NK-92 (cell line): Measurements from ENCODE around the gene PCDH9.

ENCODE experiments used
- DNase-seq: peaks from one replicate; lab custom pipeline; 2025; ENCODE audit not compliant: unreplicated experiment; lab: John Stamatoyannopoulos, UW

Gene PCDH9, protein sequence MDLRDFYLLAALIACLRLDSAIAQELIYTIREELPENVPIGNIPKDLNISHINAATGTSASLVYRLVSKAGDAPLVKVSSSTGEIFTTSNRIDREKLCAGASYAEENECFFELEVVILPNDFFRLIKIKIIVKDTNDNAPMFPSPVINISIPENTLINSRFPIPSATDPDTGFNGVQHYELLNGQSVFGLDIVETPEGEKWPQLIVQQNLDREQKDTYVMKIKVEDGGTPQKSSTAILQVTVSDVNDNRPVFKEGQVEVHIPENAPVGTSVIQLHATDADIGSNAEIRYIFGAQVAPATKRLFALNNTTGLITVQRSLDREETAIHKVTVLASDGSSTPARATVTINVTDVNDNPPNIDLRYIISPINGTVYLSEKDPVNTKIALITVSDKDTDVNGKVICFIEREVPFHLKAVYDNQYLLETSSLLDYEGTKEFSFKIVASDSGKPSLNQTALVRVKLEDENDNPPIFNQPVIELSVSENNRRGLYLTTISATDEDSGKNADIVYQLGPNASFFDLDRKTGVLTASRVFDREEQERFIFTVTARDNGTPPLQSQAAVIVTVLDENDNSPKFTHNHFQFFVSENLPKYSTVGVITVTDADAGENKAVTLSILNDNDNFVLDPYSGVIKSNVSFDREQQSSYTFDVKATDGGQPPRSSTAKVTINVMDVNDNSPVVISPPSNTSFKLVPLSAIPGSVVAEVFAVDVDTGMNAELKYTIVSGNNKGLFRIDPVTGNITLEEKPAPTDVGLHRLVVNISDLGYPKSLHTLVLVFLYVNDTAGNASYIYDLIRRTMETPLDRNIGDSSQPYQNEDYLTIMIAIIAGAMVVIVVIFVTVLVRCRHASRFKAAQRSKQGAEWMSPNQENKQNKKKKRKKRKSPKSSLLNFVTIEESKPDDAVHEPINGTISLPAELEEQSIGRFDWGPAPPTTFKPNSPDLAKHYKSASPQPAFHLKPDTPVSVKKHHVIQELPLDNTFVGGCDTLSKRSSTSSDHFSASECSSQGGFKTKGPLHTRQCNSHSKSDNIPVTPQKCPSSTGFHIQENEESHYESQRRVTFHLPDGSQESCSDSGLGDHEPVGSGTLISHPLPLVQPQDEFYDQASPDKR (N-terminal part only)

DNA sequence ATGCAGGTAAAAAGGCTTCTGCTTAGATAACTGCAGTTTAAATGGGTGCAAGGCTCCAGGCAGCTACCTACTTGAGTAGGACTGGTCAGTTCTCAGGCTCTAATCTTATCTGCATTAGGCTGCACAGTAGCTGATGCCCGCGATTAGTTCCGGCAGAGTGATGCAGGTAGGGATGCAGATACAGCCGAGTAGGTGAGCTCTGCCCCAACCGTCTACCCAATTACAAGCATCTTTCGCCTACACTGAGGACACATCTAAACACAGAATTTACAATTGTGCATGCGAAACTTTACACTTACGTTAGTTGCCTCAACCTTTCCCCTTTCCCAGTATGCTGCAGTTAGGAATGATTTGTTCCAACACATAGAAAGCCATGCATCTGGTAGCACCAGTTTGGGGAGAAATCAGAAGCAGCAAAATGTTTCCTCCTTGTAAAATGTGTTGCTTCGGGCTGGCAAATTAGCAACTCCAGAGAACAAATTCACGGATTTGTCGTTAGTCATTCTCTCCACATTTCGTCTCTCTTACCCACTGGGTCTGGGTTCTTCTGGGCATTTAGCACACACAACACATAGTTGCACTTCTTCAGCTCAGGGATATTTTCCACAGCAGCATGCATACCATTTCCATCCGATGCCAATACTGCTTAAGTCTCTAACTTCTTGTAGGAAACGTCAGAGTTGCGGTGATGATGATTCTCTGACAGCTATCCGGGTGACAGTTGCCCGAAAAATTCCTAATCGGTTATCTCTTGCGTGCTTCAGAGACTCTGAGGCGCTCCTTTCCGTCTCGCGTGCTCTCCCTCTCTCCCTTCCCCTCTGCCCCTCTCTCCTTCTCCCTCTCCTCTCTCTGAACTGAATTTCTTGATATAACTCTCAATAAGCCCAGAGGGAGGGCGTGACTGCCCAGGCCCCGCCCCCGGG lies at the start of gene PCDH9:
Gene PCDH9 (minus strand): TSS at position 856 of the 923 bp plus-strand sequence. CDS start 1,896 bp downstream, outside the sequence.
- no peak for DNase-seq

DNA sequence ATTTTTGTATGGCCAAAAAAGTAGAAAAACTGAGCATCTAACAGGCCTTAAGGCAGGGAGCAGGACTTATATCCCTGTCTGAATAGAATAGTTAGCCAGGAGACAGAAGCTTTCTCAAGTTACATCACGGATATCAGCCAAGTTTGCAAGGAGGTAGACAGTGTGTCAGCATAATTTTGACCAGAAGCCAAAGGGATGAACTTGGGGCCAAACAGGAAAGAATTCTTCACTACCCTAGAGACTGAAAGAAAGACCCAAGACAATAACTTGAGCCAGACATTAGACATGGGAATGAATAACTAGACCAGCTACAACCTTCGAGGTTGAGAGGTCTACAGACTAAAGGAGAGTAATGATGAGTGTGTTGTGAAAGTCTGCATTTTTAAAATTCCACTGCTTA lies 48.1 kb upstream of the PCDH9 start:
- no peak for DNase-seq

DNA sequence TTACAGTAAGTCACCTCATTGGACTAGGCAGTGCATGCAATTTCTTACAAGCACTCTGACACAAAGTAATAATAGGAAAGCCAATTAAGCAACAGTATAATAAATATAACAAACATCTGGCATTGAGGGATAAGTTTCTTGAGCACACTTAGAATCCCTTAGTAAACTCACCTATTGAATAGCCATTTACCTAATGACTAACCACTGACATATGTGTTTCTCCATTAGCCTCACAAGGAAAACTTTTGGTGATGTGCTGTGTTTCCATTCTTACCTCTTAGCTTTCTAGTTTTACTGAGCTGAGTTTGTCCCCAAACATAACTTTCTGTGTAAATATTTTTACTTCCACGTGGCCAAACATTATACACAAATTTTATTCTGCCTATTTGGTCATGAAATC lies 47.4 kb upstream of the PCDH9 start:
- DNase-seq: no peak

DNA sequence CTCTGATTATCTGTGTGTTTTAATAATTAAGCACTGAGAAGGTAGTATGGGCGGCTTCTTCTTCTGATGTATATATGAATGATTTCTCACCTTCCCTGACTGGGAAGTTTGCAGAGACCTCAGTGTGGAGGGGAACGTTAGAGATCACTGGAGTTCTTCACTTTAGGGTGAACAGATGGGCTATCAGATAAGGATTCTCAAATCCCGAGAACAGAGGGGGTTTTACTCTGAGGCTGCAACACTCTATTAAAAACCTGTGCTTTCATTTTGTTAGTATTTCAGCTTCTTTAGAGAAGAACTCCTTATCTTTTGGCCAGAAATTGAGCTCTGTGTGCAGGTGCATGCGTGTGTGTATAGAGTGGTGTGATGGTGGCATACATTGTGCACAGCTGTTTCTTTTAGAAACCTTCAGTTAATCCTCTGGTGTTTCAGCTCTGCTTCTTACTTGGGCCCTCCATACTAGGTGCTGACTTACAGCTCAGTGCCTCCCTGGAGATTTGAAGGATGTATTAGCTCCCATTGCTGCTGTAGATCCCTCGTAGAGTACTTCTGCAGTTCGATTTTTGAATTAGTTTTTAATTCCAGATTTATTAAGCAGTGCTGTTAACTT lies 45.3 kb upstream of the PCDH9 start:
- no peak for DNase-seq

DNA sequence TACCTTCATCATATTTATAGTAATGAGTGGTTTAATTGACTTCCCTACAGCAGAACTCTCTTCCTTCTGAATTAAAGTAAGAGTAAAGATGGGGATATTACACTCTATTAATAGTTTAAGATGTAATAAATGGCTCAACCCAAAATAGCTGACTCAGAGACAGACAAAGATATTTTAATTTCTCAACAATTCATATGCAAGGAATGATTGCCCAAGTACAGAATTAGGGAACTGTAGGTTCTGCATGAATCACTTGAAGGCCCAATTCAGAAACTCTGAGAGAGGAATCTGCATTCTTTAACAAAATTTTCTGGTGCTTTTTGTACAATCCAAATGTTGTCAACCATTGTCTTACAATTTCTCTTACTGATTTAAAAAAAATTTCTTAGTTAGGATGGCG lies 42.9 kb upstream of the PCDH9 start:
- DNase-seq: no peak

DNA sequence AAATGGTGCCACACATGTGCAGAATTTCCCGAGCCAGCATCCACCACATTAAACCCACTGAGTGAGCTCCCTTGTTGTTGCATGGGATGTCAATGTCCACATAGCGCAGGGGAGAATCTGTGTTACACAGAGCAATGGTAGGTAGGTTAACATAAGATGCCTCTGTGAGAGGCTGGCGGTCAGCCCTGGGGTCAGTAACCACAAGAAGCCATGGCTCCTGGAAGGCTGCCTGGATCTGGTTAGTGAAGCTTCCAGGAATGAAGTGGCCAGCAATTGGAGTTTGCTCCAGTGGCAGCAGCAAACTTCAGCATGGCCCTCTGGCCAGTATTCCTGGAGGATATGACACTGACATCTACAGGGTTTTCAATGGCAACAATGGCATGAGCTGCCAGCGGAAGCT lies 37.0 kb upstream of the PCDH9 start:
- no peak for DNase-seq

DNA sequence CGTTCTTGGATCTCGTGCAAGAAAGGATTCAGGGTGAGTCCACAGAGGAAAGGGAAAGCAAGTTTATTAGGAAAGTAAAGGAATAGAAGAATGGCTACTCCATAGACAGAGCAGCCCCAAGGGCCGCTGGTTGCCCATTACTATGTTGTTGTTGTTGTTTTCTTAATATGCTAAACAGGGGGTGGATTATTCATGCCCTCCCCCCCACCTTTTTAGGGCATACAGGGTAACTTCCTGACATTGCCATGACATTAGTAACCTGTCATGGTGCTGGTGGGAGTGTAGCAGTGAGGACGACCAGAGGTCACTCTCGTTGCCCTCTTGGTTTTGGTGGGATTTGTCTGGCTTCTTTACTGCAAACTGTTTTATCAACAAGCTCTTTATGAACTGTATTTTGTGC lies 29.1 kb upstream of the PCDH9 start:
- DNase-seq: no peak

DNA sequence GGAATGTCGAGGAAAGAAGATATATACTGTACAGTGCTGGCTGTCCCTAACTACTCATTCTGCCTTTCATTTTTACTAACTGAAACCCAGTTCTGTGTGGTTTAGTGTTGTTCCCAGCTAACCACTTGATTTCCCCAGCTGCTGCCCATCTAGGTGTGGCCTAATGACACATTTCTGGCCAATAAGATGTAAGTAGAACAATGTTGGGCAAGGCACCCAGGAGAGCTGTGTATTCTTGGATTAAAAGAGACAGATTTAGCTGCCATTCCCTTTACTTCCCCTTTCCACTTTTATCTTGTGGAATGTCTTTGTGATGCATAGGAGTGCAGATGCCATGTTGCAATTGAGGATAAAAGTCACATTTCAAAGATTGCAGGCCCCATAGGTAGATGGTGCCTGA lies 28.3 kb upstream of the PCDH9 start:
- no peak for DNase-seq

DNA sequence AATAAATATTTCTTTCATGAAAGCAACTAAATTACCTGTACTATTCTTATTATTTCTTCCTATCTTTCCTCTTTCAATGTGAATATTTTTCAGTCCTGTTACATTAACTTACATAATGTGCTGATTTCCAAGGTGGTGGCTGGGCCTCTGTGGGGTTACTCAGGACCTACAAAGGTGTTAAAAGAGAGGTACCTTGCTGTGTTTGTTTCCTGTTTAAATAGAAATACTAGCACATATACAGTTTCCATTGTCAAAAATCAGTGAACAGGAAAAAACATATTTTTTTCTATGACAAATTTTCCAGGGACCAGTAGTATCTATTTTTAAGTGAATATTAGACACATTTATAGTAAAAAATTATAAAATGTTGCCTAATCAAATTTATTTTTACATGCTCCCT lies 8.7 kb upstream of the PCDH9 start:
- no peak for DNase-seq

DNA sequence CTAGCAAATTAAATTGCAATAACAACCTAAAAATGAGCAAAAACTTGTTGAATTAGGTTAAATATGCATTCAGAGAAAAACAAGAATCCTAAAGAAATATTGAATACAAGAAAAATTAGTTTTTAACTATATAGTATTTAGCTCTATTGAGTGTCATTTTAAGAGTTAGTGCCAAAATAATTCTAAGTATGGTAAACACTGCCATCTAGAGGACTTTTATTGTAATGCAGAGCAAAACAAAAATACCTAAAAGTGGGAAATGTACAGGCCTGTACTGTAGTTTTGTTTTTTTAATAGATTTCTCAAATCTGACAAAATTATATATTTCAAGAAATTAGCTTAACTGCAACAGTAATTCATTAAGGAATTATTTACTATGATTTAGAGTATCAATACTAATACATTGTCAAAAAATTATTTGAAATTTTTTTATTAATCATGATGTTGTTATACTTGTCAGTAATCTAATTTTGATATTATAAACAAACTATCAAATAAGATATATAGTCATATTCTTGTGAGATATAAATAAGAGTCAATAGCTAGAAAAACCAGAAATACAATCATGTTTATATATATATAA lies 8.2 kb upstream of the PCDH9 start:
- no peak for DNase-seq

DNA sequence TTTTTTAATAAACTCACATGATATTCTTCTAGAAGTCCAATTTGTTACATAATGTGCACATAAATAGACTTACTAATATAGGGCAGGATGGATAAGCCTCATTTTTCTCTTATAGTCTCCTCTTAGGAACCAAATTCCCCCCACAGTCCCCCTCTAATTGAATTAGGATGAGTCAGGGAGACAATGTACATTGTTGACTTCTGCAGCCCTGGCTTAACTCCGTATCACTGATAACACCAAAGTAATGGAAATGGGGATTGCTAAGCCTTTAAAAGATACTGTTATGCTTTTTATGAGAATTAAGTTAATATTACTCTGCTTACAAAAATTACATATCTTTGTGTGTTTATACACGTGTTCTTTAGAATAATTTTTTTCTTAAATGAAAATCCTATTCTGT lies 5.1 kb upstream of the PCDH9 start:
- no peak for DNase-seq

DNA sequence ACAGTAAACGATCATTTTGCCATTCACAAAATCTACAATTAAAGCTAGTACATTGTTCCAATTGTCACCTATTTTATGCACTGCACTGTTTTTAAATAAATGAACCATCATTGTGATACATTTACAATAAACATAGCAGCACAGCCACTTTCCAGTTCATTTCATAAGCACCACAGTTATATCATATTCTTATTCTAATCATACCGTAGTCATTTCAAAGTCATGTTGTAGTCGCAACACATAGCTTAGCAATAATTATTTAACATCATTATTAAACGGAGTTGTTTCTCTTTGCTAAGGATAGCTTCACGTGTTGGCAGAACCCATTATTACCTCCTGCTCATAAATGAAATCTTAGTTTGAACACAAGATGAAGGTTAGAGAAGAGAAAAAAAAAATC lies 2.2 kb upstream of the PCDH9 start:
- no peak for DNase-seq

DNA sequence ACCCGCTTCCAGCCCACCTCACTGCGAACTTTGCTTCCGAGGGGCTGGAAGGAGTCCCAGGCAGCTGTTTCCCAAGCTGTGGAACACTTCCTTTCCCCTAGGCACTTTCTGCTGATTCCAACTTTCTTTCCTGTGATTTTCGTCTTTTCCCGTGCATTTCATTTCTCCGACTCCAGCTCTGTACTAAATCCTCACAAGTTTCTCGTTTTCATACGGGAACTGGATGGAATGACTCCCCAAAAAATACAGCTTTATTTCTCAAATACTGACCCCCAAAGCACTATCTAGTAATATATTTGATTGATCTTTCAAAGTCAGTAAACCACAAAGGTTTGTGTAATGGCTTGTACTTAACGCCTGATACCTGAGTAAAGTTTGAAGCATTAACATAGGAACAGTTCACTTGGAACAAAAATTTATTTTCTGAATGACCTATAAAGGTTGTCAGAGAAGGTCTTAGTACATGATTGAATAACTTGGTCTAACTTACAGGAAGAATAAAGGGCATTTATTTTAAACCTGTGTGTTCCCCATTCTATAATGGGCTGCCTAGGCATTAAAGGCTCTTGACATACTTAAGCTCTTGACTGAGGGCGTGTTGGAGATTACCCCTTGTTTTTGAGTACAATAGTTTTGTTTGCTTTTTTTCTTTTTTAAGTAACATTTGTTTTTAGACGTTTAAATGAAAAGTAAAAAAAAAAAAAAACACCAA lies 1.3 kb upstream of the PCDH9 start:
- no peak for DNase-seq

DNA sequence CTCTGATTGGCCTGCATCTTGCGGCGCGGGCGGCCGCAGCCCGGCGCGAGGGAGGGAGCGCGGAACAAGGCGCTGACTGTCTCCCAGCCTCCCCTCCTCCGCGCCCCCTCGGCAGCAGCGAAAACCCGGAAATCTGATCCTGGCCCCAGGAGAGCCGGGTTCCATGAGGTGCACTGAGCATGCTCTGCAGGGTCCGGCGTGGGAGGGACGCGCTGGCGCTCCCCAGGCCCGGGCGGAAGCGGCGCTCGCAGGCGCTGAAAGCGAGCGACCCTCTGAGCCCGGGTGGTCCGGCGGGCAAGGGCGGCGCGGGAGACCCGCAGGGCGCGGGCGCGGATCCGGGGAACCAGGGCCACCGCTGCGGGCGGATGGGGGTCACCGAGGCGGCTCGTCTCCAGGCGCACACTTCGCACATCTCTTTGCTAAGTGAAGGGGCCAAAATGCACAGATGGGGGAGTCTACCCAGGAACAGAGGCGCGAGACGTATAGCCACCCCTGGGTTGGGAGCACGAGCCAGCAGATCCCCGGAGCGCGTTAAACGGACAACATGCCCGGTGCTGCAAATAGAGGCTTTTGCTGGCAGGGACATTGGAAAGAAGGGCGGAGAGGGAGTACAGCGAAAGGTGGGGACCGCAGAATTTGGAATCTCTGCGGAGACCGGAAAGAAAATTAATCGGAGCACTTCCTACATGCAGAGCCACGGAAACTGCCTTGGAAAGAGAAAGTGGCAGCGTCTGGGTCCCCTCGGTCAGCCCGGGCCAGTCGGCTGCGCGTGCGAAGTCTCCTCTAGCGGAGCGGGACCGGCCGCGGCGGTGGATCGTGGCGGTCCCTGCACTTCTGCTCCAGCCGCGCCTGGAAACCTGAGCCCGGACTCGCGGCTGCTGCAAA lies 510 bp upstream of the PCDH9 start:
- no peak for DNase-seq

DNA sequence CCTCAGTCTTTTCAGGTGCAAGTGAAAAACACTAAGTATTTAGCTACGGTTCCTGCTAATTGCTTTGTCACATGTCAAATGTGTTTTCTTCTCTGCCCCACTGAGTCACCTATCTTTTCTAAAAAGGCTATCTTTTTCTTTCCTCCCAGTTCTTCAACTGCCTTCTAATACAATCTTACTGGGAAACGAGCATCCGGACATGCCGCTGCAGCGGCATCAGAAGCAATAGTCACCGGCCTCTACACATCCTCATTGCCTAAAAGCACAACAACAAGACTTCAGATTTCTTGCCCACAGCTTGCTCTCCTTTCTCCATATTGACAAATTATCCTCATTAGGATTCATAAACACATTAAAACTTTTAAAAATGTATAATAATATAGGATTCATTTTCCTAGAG lies 1.2 kb downstream of the PCDH9 start:
- DNase-seq: no peak

DNA sequence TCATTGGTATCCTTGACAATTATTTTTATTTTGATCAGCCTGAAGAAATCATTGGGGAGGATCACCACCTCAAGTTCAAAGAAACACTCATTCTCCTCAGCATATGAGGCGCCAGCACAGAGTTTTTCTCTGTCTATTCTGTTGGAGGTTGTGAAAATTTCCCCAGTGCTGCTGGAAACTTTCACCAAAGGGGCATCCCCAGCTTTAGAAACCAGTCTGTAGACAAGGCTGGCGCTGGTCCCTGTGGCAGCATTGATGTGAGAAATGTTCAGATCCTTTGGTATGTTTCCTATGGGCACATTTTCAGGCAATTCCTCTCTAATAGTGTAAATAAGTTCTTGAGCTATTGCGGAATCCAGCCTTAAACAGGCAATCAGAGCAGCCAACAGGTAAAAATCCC lies 2.1 kb downstream of the PCDH9 start:
- no peak for DNase-seq

DNA sequence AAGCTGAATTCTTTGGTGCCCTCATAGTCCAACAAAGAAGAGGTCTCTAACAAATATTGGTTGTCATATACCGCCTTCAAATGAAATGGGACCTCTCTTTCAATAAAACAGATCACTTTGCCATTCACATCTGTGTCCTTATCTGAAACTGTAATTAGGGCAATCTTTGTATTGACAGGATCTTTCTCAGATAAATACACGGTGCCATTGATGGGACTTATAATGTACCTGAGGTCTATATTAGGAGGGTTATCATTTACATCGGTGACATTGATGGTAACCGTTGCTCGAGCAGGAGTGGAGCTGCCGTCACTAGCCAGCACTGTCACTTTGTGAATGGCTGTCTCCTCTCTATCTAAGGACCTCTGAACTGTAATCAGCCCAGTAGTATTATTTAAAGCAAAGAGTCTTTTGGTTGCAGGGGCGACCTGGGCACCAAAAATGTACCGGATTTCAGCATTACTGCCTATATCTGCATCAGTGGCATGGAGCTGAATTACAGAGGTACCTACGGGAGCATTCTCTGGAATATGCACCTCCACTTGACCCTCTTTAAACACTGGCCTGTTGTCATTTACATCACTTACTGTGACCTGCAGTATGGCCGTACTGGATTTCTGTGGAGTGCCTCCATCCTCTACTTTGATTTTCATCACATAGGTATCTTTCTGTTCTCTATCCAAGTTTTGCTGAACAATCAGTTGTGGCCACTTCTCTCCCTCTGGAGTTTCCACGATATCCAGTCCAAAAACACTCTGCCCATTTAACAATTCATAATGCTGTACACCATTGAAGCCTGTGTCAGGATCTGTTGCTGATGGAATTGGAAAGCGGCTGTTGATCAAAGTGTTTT lies 2.8 kb downstream of the PCDH9 start:
- DNase-seq: no peak
